Neural cell (in vitro differentiated cells): ENCODE data around the gene SLC25A43. TPM values are rescaled to one million over a fixed set of nuclear protein-coding genes. Genes with fewer than 3 reads are reported as not detected.
"Not testable (repeated sequence)": the region's sequence is repeated elsewhere in the genome, so short reads cannot be mapped to it uniquely, and the experiment has no call there.

Experiments
- H2AFZ ChIP-seq: fragments of 200-600, 300-800 bp; sonication (generic), shearing (Covaris generic); 2 replicates; pipeline ENCODE4 v1.6.0; 2014; ENCODE audit warnings: low read depth, mild to moderate bottlenecking, antibody characterized with exemption, low read length, moderate library complexity
- H3F3A ChIP-seq: fragments of 200-600 bp; shearing (Covaris generic); 2 replicates; pipeline ENCODE4 v1.6.1; 2016; ENCODE audit warnings: mild to moderate bottlenecking, moderate library complexity, mixed read lengths, antibody characterized with exemption, low read length; ENCODE audit not compliant: insufficient read depth, poor library complexity, severe bottlenecking
- H3K27ac ChIP-seq: fragments of 200-600, 300-800 bp; sonication (generic), shearing (Covaris generic); 2 replicates; pipeline ENCODE4 v1.5.1; 2014; ENCODE audit warnings: mild to moderate bottlenecking, low read length, moderate library complexity
- H3K27me3 ChIP-seq: fragments of 300-800, 200-600 bp; sonication (generic), shearing (Covaris generic); 2 replicates; pipeline ENCODE4 v1.6.0; 2014; ENCODE audit warnings: mild to moderate bottlenecking, low read depth, low read length, moderate library complexity; ENCODE audit not compliant: insufficient read depth
- H3K36me3 ChIP-seq: fragments of 300-800, 200-600 bp; sonication (generic), shearing (Covaris generic); 2 replicates; pipeline ENCODE4 v1.5.1; 2014; ENCODE audit warnings: mild to moderate bottlenecking, antibody characterized with exemption, low read length, moderate library complexity; ENCODE audit not compliant: insufficient read depth
- H3K4me2 ChIP-seq: fragments of 300-800, 200-600 bp; sonication (generic), shearing (Covaris generic); 2 replicates; pipeline ENCODE4 v1.6.0; 2014; ENCODE audit warnings: mild to moderate bottlenecking, low read length
- H3K4me3 ChIP-seq: fragments of 300-800, 200-600 bp; sonication (generic), shearing (Covaris generic); 2 replicates; pipeline ENCODE4 v1.5.1; 2014; ENCODE audit warnings: mild to moderate bottlenecking, low read length, moderate library complexity
- H3K79me2 ChIP-seq: fragments of 200-600 bp; shearing (Covaris generic); replicated peaks from 2 replicates; pipeline ENCODE4 v1.6.0; 2014; ENCODE audit warnings: mild to moderate bottlenecking, low read length, moderate library complexity; ENCODE audit not compliant: insufficient read depth
- H3K9ac ChIP-seq: fragments of 300-800, 200-600 bp; sonication (generic), shearing (Covaris generic); 2 replicates; pipeline ENCODE4 v1.6.1; 2016; ENCODE audit warnings: mild to moderate bottlenecking, low read length, mixed read lengths
- H3K9me2 ChIP-seq: fragments of 200-600 bp; shearing (Covaris generic); 2 replicates; pipeline ENCODE4 v1.6.1; 2016; ENCODE audit warnings: mild to moderate bottlenecking, low read length, mixed read lengths; ENCODE audit not compliant: insufficient read depth
- H3K9me3 ChIP-seq: fragments of 200-600, 300-800 bp; sonication (generic), shearing (Covaris generic); 2 replicates; pipeline ENCODE4 v1.6.1; 2016; ENCODE audit warnings: mild to moderate bottlenecking, mixed run types, low read length, moderate library complexity, mixed read lengths
- H4K20me1 ChIP-seq: fragments of 200-600 bp; shearing (Covaris generic); 2 replicates; pipeline ENCODE4 v1.6.1; 2016; ENCODE audit warnings: mild to moderate bottlenecking, mixed run types; ENCODE audit not compliant: insufficient read depth
- EP300 ChIP-seq: fragments of 450-650 bp; conservative IDR thresholded peaks from 2 replicates; pipeline ENCODE4 v1.6.1; 2014; ENCODE audit warnings: antibody characterized with exemption, mild to moderate bottlenecking, moderate library complexity; ENCODE audit not compliant: poor library complexity, severe bottlenecking
- EZH2 ChIP-seq: fragments of 200-600, 300-800 bp; shearing (Covaris generic), sonication (generic); IDR thresholded peaks from 2 replicates; pipeline ENCODE4 v1.6.1; 2014; ENCODE audit warnings: antibody characterized with exemption, low read length, borderline replicate concordance, mild to moderate bottlenecking; ENCODE audit not compliant: insufficient read depth, poor library complexity, severe bottlenecking
- MXI1 ChIP-seq: fragments of 450-650 bp; conservative IDR thresholded peaks from 2 replicates; pipeline ENCODE4 v1.6.1; 2014; ENCODE audit warnings: antibody characterized with exemption, mild to moderate bottlenecking; ENCODE audit not compliant: poor library complexity, severe bottlenecking
- POLR2AphosphoS5 ChIP-seq: IDR thresholded peaks from 2 replicates; pipeline ENCODE4 v1.6.1; 2012
- RAD21 ChIP-seq: fragments of 450-650 bp; conservative IDR thresholded peaks from 2 replicates; pipeline ENCODE4 v1.6.1; 2014; ENCODE audit warnings: antibody characterized with exemption, mild to moderate bottlenecking, moderate library complexity
- REST ChIP-seq: IDR thresholded peaks from 2 replicates; pipeline ENCODE4 v1.6.1; 2012; ENCODE audit warnings: borderline replicate concordance
- SMC3 ChIP-seq: fragments of 450-650 bp; conservative IDR thresholded peaks from 2 replicates; pipeline ENCODE4 v1.6.1; 2014; ENCODE audit warnings: antibody characterized with exemption, mild to moderate bottlenecking, moderate library complexity; ENCODE audit not compliant: poor library complexity
- TAF1 ChIP-seq: IDR thresholded peaks from 2 replicates; pipeline ENCODE4 v1.6.1; 2012; ENCODE audit warnings: low read depth
- polyA minus RNA-seq: library from RNA; depleted of rRNA, polyadenylated mRNA; stranded (reverse); fragments of >200 nt; gene quantifications from 2 replicates; pipeline ENCODE4 v1.2.3, GENCODE V29; 2014
- polyA plus RNA-seq: library from polyadenylated mRNA; depleted of rRNA; stranded (reverse); fragments of >200 nt; gene quantifications from 2 replicates; pipeline ENCODE4 v1.2.3, GENCODE V29; 2014
- TF ChIP-seq, protein P1 (sequence below): fragments of 450-650 bp; IDR thresholded peaks from 2 replicates; pipeline ENCODE4 v1.5.1; 2014; ENCODE audit warnings: antibody characterized with exemption, mild to moderate bottlenecking, moderate library complexity; ENCODE audit not compliant: poor library complexity, severe bottlenecking

Gene SLC25A43
- polyA plus RNA-seq (not detected in 2 replicates), polyA minus RNA-seq (0.24 TPM in 1 of 2 replicates, not detected in the other)

DNA sequence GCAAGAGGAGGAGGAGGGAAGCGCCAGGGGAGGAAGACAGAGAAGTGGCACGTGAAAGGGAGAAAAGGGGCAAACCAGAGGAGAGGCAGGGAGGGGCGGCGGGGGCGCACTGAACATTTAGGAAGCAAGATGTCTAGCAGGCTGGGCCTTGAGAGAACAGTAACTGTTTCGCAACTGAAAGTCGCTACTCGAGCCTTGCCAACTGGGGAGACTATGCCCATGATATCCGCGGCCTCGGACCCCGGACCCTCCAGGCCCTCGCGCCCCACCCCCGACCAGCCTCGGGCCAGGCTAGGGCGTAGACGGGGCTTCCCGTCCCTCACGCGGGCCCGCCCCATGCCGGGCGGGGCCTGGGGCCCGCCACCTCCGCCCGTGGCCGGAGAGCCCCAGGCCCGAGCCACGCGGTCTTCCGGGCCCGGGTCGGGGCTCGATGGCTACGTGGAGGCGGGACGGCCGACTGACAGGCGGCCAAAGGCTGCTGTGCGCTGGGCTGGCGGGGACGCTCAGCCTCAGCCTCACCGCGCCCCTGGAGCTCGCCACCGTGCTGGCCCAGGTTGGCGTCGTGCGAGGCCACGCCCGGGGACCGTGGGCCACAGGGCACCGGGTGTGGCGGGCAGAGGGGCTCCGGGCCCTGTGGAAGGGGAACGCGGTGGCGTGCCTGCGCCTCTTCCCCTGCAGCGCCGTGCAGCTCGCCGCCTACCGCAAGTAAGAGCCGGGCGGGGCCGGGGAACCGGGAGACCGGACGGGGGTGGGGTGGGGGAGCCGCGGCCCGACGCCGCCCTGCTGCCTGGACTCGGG, at the start of gene SLC25A43:
Gene SLC25A43 (plus strand): TSS at position 363 of the 798 bp plus-strand sequence. CDS start 68 bp downstream, at position 431.
- no peaks in the 10 kb centered on the region for H4K20me1 ChIP-seq
- H3K27ac ChIP-seq: no peak within 1 kb of the TSS

DNA sequence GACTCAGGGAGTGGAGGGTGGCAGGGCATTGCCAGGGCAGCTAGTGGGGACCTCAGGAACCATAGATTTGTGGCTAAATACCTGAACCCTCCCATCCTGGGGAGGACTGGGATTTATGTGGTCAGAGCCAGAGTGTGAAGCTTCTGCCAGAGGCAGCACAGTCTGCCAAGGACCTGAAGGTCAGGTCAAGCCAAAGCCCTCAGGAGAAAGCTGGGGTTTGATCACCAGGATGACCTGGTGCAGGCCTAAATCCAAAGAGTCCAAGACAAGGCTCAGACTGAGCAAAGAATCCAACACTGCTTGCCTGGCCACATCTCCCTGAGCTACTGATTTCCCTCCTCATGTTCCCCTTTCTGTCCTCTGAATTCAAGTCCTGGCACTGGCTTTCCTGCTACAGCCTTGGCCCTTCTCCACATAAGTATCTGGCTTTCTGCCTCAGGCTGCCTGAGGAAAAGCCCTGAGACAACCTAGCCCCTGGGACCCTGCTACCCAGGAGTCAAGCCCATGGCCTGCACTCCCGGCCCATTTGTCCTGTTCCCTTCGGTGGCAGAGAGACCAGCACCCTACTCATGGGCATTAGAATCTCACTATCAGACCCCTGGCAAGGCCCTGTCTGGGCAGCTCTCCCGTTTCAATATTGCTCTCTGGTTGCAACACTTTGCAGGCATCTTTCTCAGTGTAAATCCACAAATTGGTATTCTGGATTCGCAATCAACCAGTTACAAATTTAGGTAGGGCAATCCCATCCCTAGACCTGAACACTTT, 39.3 kb upstream of the SLC25A43 start:
- Histone ChIP-seq H3K4me2 (no peak overlapping the region), H3K9ac (no peak overlapping the region)

More for the DNA sequence above, at the start of gene SLC25A43:
- Histone ChIP-seq H3K79me2 (no peaks in the 10 kb centered on the region), H2AFZ (no peak within 1 kb of the TSS), H3K4me2 (no peak within 1 kb of the TSS), H3K9ac (no peak within 1 kb of the TSS), H3K36me3 (no peaks in the 10 kb centered on the region), H3K9me3 (no peaks in the 10 kb centered on the region), H3K27me3 (peaks cover 15% of the 10 kb centered on the region), H3K4me3 (peak within 1 kb of the TSS; percentile 57), H3F3A (no peaks in the 10 kb centered on the region), H3K9me2 (no peaks in the 10 kb centered on the region)
- TF ChIP-seq, protein P1, sequence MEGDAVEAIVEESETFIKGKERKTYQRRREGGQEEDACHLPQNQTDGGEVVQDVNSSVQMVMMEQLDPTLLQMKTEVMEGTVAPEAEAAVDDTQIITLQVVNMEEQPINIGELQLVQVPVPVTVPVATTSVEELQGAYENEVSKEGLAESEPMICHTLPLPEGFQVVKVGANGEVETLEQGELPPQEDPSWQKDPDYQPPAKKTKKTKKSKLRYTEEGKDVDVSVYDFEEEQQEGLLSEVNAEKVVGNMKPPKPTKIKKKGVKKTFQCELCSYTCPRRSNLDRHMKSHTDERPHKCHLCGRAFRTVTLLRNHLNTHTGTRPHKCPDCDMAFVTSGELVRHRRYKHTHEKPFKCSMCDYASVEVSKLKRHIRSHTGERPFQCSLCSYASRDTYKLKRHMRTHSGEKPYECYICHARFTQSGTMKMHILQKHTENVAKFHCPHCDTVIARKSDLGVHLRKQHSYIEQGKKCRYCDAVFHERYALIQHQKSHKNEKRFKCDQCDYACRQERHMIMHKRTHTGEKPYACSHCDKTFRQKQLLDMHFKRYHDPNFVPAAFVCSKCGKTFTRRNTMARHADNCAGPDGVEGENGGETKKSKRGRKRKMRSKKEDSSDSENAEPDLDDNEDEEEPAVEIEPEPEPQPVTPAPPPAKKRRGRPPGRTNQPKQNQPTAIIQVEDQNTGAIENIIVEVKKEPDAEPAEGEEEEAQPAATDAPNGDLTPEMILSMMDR: no peak
- TF ChIP-seq EP300 (no peak), MXI1 (no peak), EZH2 (no peak)

GRCh38 chrX:119361451-119361850, 37.7 kb upstream of the SLC25A43 start:
- H2AFZ ChIP-seq, H3K27ac ChIP-seq, H3K27me3 ChIP-seq, H4K20me1 ChIP-seq, H3K9me3 ChIP-seq, H3F3A ChIP-seq, H3K4me2 ChIP-seq, H3K36me3 ChIP-seq, H3K9ac ChIP-seq, H3K79me2 ChIP-seq, H3K4me3 ChIP-seq, H3K9me2 ChIP-seq: not testable (repeated sequence)

More for the DNA sequence above, 39.3 kb upstream of the SLC25A43 start:
- TF ChIP-seq SMC3 (no peak), EP300 (no peak), EZH2 (no peak), RAD21 (no peak), POLR2AphosphoS5 (no peak), REST (no peak), MXI1 (no peak), TAF1 (no peak)
- TF ChIP-seq, protein P1: no peak
- Histone ChIP-seq H3K4me3 (no peak overlapping the region), H3F3A (no peaks in the 10 kb centered on the region), H3K9me2 (no peaks in the 10 kb centered on the region), H2AFZ (no peak overlapping the region), H3K27me3 (no peaks in the 10 kb centered on the region), H3K79me2 (no peaks in the 10 kb centered on the region), H4K20me1 (no peaks in the 10 kb centered on the region), H3K27ac (no peak overlapping the region), H3K9me3 (no peaks in the 10 kb centered on the region), H3K36me3 (no peaks in the 10 kb centered on the region)

GRCh38 chrX:119362074-119362473, 37.1 kb upstream of the SLC25A43 start:
- H3K27me3 ChIP-seq, H3K27ac ChIP-seq, H3K4me2 ChIP-seq, H3K9me2 ChIP-seq, H3K9ac ChIP-seq, H2AFZ ChIP-seq, H3F3A ChIP-seq, H3K9me3 ChIP-seq, H3K79me2 ChIP-seq, H3K4me3 ChIP-seq, H4K20me1 ChIP-seq, H3K36me3 ChIP-seq: not testable (repeated sequence)
